Subcutaneous abdominal adipose tissue (tissue), 5 donors: ENCODE data around the gene CDH15.
"Not testable (repeated sequence)": the region's sequence is repeated elsewhere in the genome, so short reads cannot be mapped to it uniquely, and the experiment has no call there.

Source experiments
- H3K27ac ChIP-seq: one replicate; pipeline ENCODE4 v1.7.0; 2013; ENCODE audit warnings: low read depth, mild to moderate bottlenecking, inconsistent platforms, low read length, moderate library complexity
- H3K27me3 ChIP-seq, 5 donors: one replicate each; pipeline ENCODE4 v1.7.0; 2013; ENCODE audit warnings: low read length in 5 of 5, inconsistent platforms in 1 of 5; ENCODE audit not compliant: control insufficient read depth in 5 of 5, insufficient read depth in 4 of 5
- H3K36me3 ChIP-seq, 5 donors: one replicate each; pipeline ENCODE4 v1.7.0; 2013; ENCODE audit warnings: low read length in 5 of 5; ENCODE audit not compliant: control insufficient read depth in 5 of 5, insufficient read depth in 5 of 5
- H3K4me1 ChIP-seq, 5 donors: one replicate each; pipeline ENCODE4 v1.7.0; 2013; ENCODE audit warnings: low read length in 5 of 5, mild to moderate bottlenecking in 3 of 5, moderate library complexity in 1 of 5; ENCODE audit not compliant: control insufficient read depth in 5 of 5, insufficient read depth in 5 of 5
- H3K4me3 ChIP-seq, 5 donors: one replicate each; pipeline ENCODE4 v1.7.0; 2013; ENCODE audit warnings: low read length in 5 of 5, low read depth in 1 of 5
- H3K9ac ChIP-seq, 5 donors: one replicate each; pipeline ENCODE4 v1.7.0; 2013; ENCODE audit warnings: low read length in 5 of 5, mild to moderate bottlenecking in 4 of 5, moderate library complexity in 3 of 5
- H3K9me3 ChIP-seq, 5 donors: one replicate each; pipeline ENCODE4 v1.7.0; 2013; ENCODE audit warnings: low read length in 5 of 5; ENCODE audit not compliant: control insufficient read depth in 5 of 5
- donor health status: healthy.
- donor health status: healthy.
- donor health status: healthy.
- donor health status: healthy.
- donor health status: healthy.

CDH15 gene

GRCh38 chr16:89164436-89164835 lies 7.1 kb upstream of the CDH15 start:
- no peak overlapping the region for H3K9ac ChIP-seq
- peaks cover 0 to 8% (median 5%) of the 10 kb centered on the region in 5 donors for H3K4me1 ChIP-seq
- no peak overlapping the region for H3K4me3 ChIP-seq
- peaks cover 27 to 58% (median 45%) of the 10 kb centered on the region in 5 donors for H3K27me3 ChIP-seq
- no peak overlapping the region for H3K27ac ChIP-seq
- H3K36me3 ChIP-seq: no peaks in the 10 kb centered on the region
- no peaks in the 10 kb centered on the region for H3K9me3 ChIP-seq

GRCh38 chr16:89164847-89165680 lies 6.5 kb upstream of the CDH15 start:
- Histone ChIP-seq H3K4me1 (peaks cover 0 to 8% (median 5%) of the 10 kb centered on the region in 5 donors), H3K9ac (no peak overlapping the region), H3K4me3 (no peak overlapping the region), H3K27me3 (peaks cover 34 to 65% (median 48%) of the 10 kb centered on the region in 5 donors), H3K36me3 (no peaks in the 10 kb centered on the region), H3K9me3 (no peaks in the 10 kb centered on the region), H3K27ac (no peak overlapping the region)

GRCh38 chr16:89165681-89165979 lies 5.9 kb upstream of the CDH15 start:
- peaks cover 39 to 70% (median 53%) of the 10 kb centered on the region in 5 donors for H3K27me3 ChIP-seq
- not testable (repeated sequence) for H3K36me3 ChIP-seq, H3K4me1 ChIP-seq, H3K4me3 ChIP-seq, H3K9me3 ChIP-seq, H3K9ac ChIP-seq, H3K27ac ChIP-seq

GRCh38 chr16:89166696-89167424 lies 4.7 kb upstream of the CDH15 start:
- H3K4me1 ChIP-seq: peaks cover 0 to 18% (median 11%) of the 10 kb centered on the region in 5 donors
- no peak overlapping the region for H3K9ac ChIP-seq
- no peak overlapping the region for H3K27ac ChIP-seq
- H3K27me3 ChIP-seq: peaks cover 43 to 68% (median 47%) of the 10 kb centered on the region in 5 donors
- H3K9me3 ChIP-seq: no peaks in the 10 kb centered on the region
- no peaks in the 10 kb centered on the region for H3K36me3 ChIP-seq
- peak overlapping the region in 1 of 5 donors; percentile 37 for H3K4me3 ChIP-seq

- no peak overlapping the region for H3K27ac ChIP-seq
- H3K9me3 ChIP-seq: no peaks in the 10 kb centered on the region
- H3K4me1 ChIP-seq: peaks cover 0 to 19% (median 11%) of the 10 kb centered on the region in 5 donors
- H3K27me3 ChIP-seq: peaks cover 39 to 64% (median 42%) of the 10 kb centered on the region in 5 donors
- H3K4me3 ChIP-seq: peak overlapping the region in 1 of 5 donors; percentile 37
- no peaks in the 10 kb centered on the region for H3K36me3 ChIP-seq
- no peak overlapping the region for H3K9ac ChIP-seq
Observed at GRCh38 chr16:89167425-89167941, 4.1 kb upstream of the CDH15 start.

GRCh38 chr16:89168381-89169189 lies 3.0 kb upstream of the CDH15 start:
- no peaks in the 10 kb centered on the region for H3K9me3 ChIP-seq
- peaks cover 0 to 19% (median 11%) of the 10 kb centered on the region in 5 donors for H3K4me1 ChIP-seq
- H3K36me3 ChIP-seq: no peaks in the 10 kb centered on the region
- no peak overlapping the region for H3K27ac ChIP-seq
- peaks cover 35 to 56% (median 45%) of the 10 kb centered on the region in 5 donors for H3K27me3 ChIP-seq
- H3K9ac ChIP-seq: no peak overlapping the region
- H3K4me3 ChIP-seq: no peak overlapping the region

GRCh38 chr16:89169778-89170177 lies 1.8 kb upstream of the CDH15 start:
- Histone ChIP-seq H3K27me3 (peaks cover 35 to 57% (median 45%) of the 10 kb centered on the region in 5 donors), H3K27ac (no peak overlapping the region), H3K4me3 (no peak overlapping the region), H3K9me3 (no peaks in the 10 kb centered on the region), H3K36me3 (no peaks in the 10 kb centered on the region), H3K4me1 (peaks cover 0 to 19% (median 11%) of the 10 kb centered on the region in 5 donors), H3K9ac (no peak overlapping the region)

- H3K4me3 ChIP-seq: peak overlapping the region in 2 of 5 donors; percentile 35 to 36
- peaks cover 31 to 55% (median 49%) of the 10 kb centered on the region in 5 donors for H3K27me3 ChIP-seq
- peaks cover 0 to 21% (median 11%) of the 10 kb centered on the region in 5 donors for H3K4me1 ChIP-seq
- no peaks in the 10 kb centered on the region for H3K36me3 ChIP-seq
- no peaks in the 10 kb centered on the region for H3K9me3 ChIP-seq
- no peak overlapping the region for H3K27ac ChIP-seq
- H3K9ac ChIP-seq: no peak overlapping the region
Observed at GRCh38 chr16:89170346-89171215, 967 bp upstream of the CDH15 start.

GRCh38 chr16:89172171-89172527 lies 601 bp downstream of the CDH15 start:
- Histone ChIP-seq H3K27ac (no peak overlapping the region), H3K4me3 (no peak overlapping the region), H3K36me3 (no peaks in the 10 kb centered on the region), H3K27me3 (peaks cover 27 to 53% (median 45%) of the 10 kb centered on the region in 5 donors), H3K4me1 (peaks cover 0 to 19% (median 10%) of the 10 kb centered on the region in 5 donors), H3K9me3 (no peaks in the 10 kb centered on the region), H3K9ac (no peak overlapping the region)
